HG03469 (cell line): ENCODE results near the gene NUP214.
"Not testable (repeated sequence)": the region's sequence is repeated elsewhere in the genome, so short reads cannot be mapped to it uniquely, and the experiment has no call there.

ENCODE experiments used
- ATAC-seq: cut with Tn5 transposase; IDR thresholded peaks from one replicate; pipeline ENCODE4 v1.9.1; 2021; ENCODE audit warnings: mild to moderate bottlenecking, moderate library complexity, moderate number of reproducible peaks; ENCODE audit not compliant: unreplicated experiment

The NUP214 gene

GRCh38 chr9:131115360-131115742 lies 10.0 kb upstream of the NUP214 start:
- ATAC-seq = not testable (repeated sequence)

DNA sequence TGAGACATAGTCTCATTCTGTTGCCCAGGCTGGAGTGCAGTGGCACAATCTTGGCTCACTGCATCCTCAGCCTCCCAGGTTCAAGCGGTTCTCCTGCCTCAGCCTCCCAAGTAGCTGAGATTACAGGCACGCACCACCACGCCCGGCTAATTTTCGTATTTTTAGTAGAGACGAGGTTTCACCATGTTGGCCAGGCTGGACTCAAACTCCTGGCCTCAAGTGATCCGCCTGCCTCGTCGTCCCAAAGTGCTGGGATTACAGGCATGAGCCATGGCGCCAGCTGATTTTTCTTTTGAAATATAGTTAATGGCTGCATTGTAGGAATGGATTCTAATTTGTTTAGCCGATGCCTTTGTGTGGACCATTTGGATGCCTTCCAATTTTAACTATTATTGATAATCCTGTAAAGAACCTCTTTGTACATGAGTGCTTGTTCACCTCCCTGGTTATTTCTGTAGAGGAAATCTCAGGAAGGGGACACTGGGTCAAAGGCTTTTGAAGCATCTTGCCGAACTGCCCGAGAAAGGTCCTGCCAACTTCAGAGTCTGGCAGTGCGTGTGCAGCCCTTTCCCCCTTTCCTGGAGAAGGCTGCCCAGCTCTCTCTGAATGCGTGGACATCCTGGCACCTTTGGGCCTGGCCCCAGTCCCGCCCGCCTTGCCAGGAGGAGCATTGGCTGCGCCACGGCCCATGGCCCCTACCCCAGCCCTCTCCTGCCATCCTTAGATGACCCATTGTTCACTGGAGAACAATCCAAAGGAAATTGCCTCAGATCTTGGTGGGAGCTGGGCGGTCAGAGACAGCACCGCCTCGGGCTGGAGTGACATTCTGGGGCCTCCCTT lies 8.9 kb upstream of the NUP214 start:
- no peak for ATAC-seq

DNA sequence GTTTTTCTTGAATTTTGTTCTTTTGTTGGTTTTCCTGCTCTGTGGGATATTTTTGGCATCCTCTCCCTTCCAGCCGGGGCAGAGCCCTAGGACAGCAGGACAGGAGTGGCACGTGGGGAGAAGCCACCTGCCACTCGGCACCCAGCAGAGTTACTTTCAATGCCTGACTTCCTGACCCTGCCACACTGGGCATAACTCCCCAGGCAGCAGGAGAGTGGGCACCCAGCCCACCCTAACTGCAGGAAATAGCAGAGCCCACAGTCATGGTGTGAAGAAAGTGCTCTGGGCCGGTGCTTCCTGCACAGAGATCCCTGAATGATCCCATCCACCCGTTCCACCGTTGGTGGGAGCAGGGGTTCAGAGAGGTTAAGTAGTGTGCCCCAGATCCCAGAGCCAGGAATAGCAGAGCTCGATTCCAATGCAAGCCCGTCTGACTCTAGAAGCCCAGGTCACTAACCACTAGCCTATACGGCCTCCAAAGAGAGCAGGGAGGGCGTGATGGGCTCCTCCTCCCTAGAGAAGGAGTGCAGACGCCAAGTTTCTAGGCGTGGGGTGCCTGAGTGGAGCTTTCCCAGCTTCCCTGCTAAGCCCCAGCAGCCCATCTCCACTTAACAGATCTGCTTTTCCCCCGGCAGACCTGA lies 8.1 kb upstream of the NUP214 start:
- no peak for ATAC-seq

GRCh38 chr9:131117762-131118145 lies 7.6 kb upstream of the NUP214 start:
- ATAC-seq = no peak

- no peak for ATAC-seq
Measured at GRCh38 chr9:131119600-131119999, 5.8 kb upstream of the NUP214 start.

DNA sequence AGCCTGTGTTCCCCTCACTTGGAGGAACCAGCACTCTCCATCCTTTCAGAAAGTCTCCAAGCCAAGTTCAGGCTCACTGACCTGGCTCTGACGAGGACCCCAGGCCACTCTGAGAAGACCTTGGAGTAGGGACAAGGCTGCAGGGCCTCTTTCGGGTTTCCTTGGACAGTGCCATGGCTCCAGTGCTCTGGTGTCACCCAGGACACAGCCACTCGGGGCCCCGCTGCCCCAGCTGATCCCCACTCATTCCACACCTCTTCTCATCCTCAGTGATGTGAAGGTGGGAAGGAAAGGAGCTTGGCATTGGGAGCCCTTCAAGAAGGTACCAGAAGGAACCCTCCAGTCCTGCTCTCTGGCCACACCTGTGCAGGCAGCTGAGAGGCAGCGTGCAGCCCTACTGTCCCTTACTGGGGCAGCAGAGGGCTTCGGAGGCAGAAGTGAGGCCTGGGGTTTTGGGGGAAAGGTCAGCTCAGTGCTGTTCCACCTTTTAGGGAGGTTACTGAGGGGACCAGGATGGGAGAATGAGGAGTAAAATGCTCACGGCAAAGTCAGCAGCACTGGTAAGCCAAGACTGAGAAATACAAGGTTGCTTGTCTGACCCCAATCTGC lies 4.7 kb upstream of the NUP214 start:
- ATAC-seq = no peak

- ATAC-seq = no peak
Measured at GRCh38 chr9:131121346-131121745, 4.0 kb upstream of the NUP214 start.

GRCh38 chr9:131122158-131122557 lies 3.2 kb upstream of the NUP214 start:
- ATAC-seq = no peak

GRCh38 chr9:131125038-131125287 lies 423 bp upstream of the NUP214 start:
- no peak for ATAC-seq

- ATAC-seq = no peak
Measured at GRCh38 chr9:131126059-131126426, 657 bp downstream of the NUP214 start.

- no peak for ATAC-seq
Measured at GRCh38 chr9:131129183-131129582, 3.8 kb downstream of the NUP214 start.

GRCh38 chr9:131138676-131139075 lies 13.3 kb downstream of the NUP214 start:
- no peak for ATAC-seq

- ATAC-seq = no peak
Measured at GRCh38 chr9:131140112-131140511, 14.7 kb downstream of the NUP214 start.

DNA sequence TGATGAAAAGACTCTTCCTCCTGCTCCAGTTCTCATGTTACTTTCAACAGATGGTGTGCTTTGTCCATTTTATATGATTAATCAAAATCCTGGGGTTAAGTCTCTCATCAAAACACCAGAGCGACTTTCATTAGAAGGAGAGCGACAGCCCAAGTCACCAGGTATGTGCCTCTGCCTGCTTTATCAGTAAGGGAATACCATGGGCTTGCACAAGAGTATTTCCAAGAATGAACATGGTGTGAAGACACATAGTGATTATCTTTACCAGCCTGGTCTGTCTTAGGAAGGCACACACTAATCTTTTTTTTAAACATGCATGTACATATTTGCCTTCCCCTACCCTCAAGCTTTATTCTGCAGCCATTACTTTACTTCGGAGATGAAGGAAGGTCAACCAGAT lies 15.2 kb downstream of the NUP214 start:
- ATAC-seq = no peak

DNA sequence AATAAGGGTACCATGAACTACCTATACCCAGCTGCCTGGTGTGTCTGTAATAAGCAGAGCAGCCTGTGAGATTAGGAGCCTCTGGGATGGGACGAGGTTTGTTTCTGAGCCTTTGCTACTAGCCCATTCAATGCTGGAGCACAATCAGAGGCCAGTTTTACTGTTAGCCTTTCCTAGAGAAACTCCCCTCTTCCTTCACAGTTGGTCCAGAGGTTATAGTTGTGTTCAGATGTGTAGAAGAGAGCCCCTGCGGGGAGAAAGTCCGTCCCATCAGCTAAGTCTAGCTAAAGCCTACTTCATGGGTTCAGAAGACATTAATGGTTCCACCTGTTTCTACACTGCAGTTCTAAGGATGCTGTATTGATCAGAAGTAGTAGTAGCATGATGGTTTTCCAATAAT lies 16.8 kb downstream of the NUP214 start:
- no peak for ATAC-seq

DNA sequence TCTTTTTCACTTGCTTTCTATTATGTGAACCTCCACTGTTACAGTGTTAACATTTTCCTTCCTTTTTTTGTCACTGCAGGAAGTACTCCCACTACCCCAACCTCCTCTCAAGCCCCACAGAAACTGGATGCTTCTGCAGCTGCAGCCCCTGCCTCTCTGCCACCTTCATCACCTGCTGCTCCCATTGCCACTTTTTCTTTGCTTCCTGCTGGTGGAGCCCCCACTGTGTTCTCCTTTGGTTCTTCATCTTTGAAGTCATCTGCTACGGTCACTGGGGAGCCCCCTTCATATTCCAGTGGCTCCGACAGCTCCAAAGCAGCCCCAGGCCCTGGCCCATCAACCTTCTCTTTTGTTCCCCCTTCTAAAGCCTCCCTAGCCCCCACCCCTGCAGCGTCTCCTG lies 18.8 kb downstream of the NUP214 start:
- no peak for ATAC-seq

GRCh38 chr9:131145245-131145644 lies 19.9 kb downstream of the NUP214 start:
- ATAC-seq = no peak

DNA sequence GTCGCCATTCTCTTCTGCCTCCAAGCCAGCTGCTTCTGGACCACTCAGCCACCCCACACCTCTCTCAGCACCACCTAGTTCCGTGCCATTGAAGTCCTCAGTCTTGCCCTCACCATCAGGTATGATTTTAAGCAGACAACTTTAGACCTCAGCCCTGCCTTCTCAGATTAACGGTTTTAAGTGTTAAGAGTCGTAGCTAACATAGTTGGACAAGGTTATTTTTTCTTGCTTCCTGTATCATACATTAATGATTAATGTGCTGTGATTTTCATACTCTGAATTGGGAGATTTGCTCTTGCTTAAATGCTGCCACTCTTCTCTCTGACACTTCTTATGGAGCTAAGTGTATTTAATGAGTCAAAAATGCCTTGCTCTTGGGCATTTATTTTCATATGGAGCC lies 20.8 kb downstream of the NUP214 start:
- no peak for ATAC-seq

GRCh38 chr9:131148276-131148675 lies 22.9 kb downstream of the NUP214 start:
- ATAC-seq = no peak

- ATAC-seq = no peak
Measured at GRCh38 chr9:131148966-131149687, 23.7 kb downstream of the NUP214 start.

DNA sequence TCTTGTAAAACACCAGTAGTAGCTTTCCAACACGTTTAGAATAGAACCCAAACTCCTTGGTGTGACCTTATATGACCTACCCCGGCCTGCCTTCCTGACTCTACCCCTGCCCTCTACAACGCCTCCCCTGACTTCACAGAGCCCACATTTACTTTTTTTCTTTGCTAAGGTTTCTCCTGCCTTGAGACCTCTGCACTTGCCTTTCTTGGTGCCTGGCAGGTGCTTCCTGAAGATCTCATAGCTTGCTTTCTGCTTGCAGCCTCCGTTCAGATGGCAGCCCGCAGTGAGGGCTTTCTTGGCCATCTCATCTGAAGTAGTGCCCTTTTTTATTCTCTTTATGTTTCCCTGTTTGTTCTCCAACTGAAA lies 24.3 kb downstream of the NUP214 start:
- no peak for ATAC-seq

DNA sequence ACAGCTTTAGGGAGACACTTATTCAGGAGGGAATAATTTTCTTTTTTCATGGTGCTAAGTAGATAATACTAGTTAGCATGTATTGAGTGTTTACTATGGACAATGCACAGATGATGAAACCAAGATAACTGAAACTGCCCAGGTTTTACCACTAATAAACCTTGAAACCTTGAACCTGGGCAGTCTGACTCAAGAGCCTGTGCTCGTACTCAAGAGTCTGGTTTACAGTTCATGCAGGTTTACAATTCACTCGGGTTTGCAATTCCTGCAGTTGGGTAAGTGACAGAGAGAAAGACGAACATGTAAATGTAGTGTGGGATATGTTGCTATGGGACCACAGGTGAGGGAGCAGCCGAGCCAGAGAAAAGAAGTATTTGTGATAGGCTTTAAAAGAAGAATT lies 28.2 kb downstream of the NUP214 start:
- ATAC-seq = no peak
